Adrenal gland (tissue), 5 donors: ENCODE results near the gene CREBZF.

Experiments used
- POLR2A ChIP-seq, 2 donors: fragments of 450-650 bp; IDR thresholded peaks; one replicate each; pipeline ENCODE4 v1.6.1; 2017; ENCODE audit warnings: antibody characterized with exemption in 2 of 2, mild to moderate bottlenecking in 2 of 2, moderate library complexity in 1 of 2
- TF ChIP-seq, protein P1 (sequence below), 6 experiments: fragments of 450-650 bp in 4 of 6; fragments of 200-600 bp in 2 of 6; sonication (generic) in 1 of 6; IDR thresholded peaks; 1 replicate in 5 of 6; 2 replicates in 1 of 6; pipeline versions ENCODE4 v1.5.1 to v1.8.0; 2016 to 2021; ENCODE audit warnings: antibody characterized with exemption in 6 of 6, mild to moderate bottlenecking in 2 of 6, moderate library complexity in 1 of 6
- donor health status: DM: no; HTN: no; CAD: no.

DNA sequence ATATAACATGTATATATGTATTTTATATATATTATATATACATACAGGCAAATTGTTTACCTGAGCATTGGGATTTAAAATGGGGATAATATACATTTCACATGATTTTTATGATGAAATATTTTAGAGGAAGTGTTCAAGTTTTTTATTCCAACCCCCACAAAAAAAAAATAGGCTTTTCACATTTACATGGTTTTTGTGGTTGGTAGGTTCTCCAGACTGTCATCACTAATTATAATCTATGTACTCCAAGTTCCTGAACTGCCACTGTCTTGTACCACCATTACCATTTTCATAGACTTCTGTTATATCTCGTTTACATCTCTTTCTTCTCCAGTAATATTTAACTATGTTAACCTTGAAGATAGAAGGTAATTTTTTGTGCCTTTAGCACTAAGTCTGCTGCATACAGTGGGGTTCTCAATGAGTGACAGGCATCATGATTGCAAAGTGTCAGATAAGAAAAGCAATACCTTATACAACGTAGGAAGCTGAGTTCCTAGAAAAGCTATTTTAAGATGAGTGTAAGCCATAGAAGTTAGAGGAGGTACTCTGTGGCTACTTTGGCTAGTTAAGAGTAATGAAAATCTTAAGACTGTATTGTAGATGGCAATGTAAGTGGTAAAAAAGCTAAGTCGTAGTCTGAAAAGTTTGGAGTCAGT is 12.0 kb downstream of the CREBZF start:
- TF ChIP-seq, protein P1, sequence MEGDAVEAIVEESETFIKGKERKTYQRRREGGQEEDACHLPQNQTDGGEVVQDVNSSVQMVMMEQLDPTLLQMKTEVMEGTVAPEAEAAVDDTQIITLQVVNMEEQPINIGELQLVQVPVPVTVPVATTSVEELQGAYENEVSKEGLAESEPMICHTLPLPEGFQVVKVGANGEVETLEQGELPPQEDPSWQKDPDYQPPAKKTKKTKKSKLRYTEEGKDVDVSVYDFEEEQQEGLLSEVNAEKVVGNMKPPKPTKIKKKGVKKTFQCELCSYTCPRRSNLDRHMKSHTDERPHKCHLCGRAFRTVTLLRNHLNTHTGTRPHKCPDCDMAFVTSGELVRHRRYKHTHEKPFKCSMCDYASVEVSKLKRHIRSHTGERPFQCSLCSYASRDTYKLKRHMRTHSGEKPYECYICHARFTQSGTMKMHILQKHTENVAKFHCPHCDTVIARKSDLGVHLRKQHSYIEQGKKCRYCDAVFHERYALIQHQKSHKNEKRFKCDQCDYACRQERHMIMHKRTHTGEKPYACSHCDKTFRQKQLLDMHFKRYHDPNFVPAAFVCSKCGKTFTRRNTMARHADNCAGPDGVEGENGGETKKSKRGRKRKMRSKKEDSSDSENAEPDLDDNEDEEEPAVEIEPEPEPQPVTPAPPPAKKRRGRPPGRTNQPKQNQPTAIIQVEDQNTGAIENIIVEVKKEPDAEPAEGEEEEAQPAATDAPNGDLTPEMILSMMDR (IDR thresholded peaks at IDR 0.05) = no peak
- TF ChIP-seq POLR2A (IDR thresholded peaks at IDR 0.05) = no peak
